Measurements from ENCODE around the gene ATP23. TPM values are rescaled to one million over a fixed set of nuclear protein-coding genes. Genes with fewer than 3 reads are reported as not detected.

Gene ATP23
- total RNA-seq, 1 donor from 2014 or later, result 3.4 TPM

DNA sequence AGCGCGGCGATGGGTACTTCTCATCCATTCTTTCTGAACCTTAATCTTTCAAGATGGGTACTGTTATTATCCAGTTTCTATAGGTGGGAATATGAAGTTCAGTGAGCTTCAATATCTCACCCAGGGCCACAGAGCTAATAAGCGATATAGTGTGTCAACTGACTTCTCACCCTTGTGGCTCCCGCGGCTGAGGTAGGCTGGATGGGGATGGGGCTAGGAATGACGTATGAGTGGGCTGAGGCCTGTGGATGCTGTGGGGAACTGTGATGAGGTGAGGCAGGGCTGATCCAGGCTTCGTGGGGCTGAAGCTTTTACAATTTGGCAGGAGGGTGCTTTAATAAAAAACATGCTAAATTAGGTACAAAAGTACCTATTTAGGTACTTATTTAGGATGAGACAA is 32.9 kb upstream of the ATP23 start:
- H3K4me1 Mint-ChIP-seq (ENCODE audit: low read depth, unreplicated experiment), result no peaks in the 10 kb centered on the region
- H3K9me3 ChIP-seq (ENCODE audit: insufficient read depth, low read depth, low read length), result no peaks in the 10 kb centered on the region
- no peak overlapping the region for H3K4me2 ChIP-seq (ENCODE audit: low read length)
- H3K27me3 ChIP-seq (ENCODE audit: insufficient read depth, low read length), result peaks cover 8% of the 10 kb centered on the region
- no peak overlapping the region for H3K9ac ChIP-seq (ENCODE audit: low read length)
- no peak for TF ChIP-seq EZH2 (IDR thresholded peaks at IDR 0.05; ENCODE audit: insufficient read depth, low read length)
- no peak overlapping the region for H3K4me3 Mint-ChIP-seq (ENCODE audit: unreplicated experiment)
- H3K27me3 Mint-ChIP-seq (ENCODE audit: low read depth, unreplicated experiment), result peaks cover 8% of the 10 kb centered on the region
- no peaks in the 10 kb centered on the region for H3K36me3 Mint-ChIP-seq (ENCODE audit: low read depth, unreplicated experiment)
- H3K27ac ChIP-seq (ENCODE audit: low read depth, low read length), result no peak overlapping the region
- no peak overlapping the region for H3K27ac Mint-ChIP-seq (ENCODE audit: unreplicated experiment)
- no peaks in the 10 kb centered on the region for H3K79me2 ChIP-seq (ENCODE audit: insufficient read depth, low read length)
- FAIRE-seq, result no peak
- H3K4me3 ChIP-seq (ENCODE audit: insufficient read depth, low read depth, low read length), result no peak overlapping the region
- H2AFZ ChIP-seq (ENCODE audit: low read depth, low read length), result no peak overlapping the region
- H3K9me3 Mint-ChIP-seq (ENCODE audit: unreplicated experiment), result no peaks in the 10 kb centered on the region
- no peaks in the 10 kb centered on the region for H3K36me3 ChIP-seq (ENCODE audit: insufficient read depth, low read length)
- H4K20me1 ChIP-seq (ENCODE audit: insufficient read depth, low read length), result no peaks in the 10 kb centered on the region
- no peaks in the 10 kb centered on the region for H3K4me1 ChIP-seq (ENCODE audit: insufficient read depth, low read length)
- no peak for DNase-seq (ENCODE audit: low read depth)

DNA sequence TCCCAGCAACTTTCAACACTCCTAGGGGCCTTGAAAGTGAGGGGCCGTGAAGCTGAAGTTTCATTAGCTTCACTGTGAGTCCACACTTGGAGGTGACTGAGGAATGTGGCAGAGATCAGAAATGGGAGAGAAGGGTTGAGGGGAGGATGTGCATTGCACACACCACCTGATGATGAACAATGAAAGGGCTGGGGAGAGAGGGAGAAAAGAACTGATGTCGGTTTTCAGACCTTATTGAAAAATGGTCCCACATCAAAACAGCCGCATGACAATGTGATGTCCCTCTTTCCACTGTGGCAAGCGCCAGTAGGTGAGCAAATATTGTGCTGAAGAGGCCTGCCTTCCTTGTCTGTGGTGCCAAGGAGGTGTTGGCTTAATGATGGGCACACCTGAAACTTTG is 32.3 kb upstream of the ATP23 start:
- DNase-seq (ENCODE audit: low read depth) (no peak), FAIRE-seq (no peak)
- peaks cover 8% of the 10 kb centered on the region for H3K27me3 Mint-ChIP-seq (ENCODE audit: low read depth, unreplicated experiment)
- no peaks in the 10 kb centered on the region for H3K36me3 Mint-ChIP-seq (ENCODE audit: low read depth, unreplicated experiment)
- no peaks in the 10 kb centered on the region for H4K20me1 ChIP-seq (ENCODE audit: insufficient read depth, low read length)
- H3K4me1 ChIP-seq (ENCODE audit: insufficient read depth, low read length), result no peaks in the 10 kb centered on the region
- H3K36me3 ChIP-seq (ENCODE audit: insufficient read depth, low read length), result no peaks in the 10 kb centered on the region
- no peak overlapping the region for H3K4me2 ChIP-seq (ENCODE audit: low read length)
- TF ChIP-seq, protein P1, sequence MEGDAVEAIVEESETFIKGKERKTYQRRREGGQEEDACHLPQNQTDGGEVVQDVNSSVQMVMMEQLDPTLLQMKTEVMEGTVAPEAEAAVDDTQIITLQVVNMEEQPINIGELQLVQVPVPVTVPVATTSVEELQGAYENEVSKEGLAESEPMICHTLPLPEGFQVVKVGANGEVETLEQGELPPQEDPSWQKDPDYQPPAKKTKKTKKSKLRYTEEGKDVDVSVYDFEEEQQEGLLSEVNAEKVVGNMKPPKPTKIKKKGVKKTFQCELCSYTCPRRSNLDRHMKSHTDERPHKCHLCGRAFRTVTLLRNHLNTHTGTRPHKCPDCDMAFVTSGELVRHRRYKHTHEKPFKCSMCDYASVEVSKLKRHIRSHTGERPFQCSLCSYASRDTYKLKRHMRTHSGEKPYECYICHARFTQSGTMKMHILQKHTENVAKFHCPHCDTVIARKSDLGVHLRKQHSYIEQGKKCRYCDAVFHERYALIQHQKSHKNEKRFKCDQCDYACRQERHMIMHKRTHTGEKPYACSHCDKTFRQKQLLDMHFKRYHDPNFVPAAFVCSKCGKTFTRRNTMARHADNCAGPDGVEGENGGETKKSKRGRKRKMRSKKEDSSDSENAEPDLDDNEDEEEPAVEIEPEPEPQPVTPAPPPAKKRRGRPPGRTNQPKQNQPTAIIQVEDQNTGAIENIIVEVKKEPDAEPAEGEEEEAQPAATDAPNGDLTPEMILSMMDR (IDR thresholded peaks at IDR 0.05; ENCODE audit: insufficient read depth, low read depth, low read length), result no peak
- no peak for TF ChIP-seq EZH2 (IDR thresholded peaks at IDR 0.05; ENCODE audit: insufficient read depth, low read length)
- no peaks in the 10 kb centered on the region for H3K9me3 Mint-ChIP-seq (ENCODE audit: unreplicated experiment)
- no peaks in the 10 kb centered on the region for H3K9me3 ChIP-seq (ENCODE audit: insufficient read depth, low read depth, low read length)
- H3K9ac ChIP-seq (ENCODE audit: low read length), result no peak overlapping the region
- no peaks in the 10 kb centered on the region for H3K4me1 Mint-ChIP-seq (ENCODE audit: low read depth, unreplicated experiment)
- peaks cover 8% of the 10 kb centered on the region for H3K27me3 ChIP-seq (ENCODE audit: insufficient read depth, low read length)
- no peak overlapping the region for H3K4me3 ChIP-seq (ENCODE audit: insufficient read depth, low read depth, low read length)
- H3K4me3 Mint-ChIP-seq (ENCODE audit: unreplicated experiment), result no peak overlapping the region
- no peaks in the 10 kb centered on the region for H3K79me2 ChIP-seq (ENCODE audit: insufficient read depth, low read length)
- H2AFZ ChIP-seq (ENCODE audit: low read depth, low read length), result no peak overlapping the region
- no peak overlapping the region for H3K27ac ChIP-seq (ENCODE audit: low read depth, low read length)
- H3K27ac Mint-ChIP-seq (ENCODE audit: unreplicated experiment), result no peak overlapping the region

GRCh38 chr12:57909611-57910010 is 31.8 kb upstream of the ATP23 start:
- peaks cover 14% of the 10 kb centered on the region for H3K27me3 Mint-ChIP-seq (ENCODE audit: low read depth, unreplicated experiment)
- no peak for FAIRE-seq
- Histone ChIP-seq H3K9ac (ENCODE audit: low read length) (no peak overlapping the region), H3K9me3 (ENCODE audit: insufficient read depth, low read depth, low read length) (no peaks in the 10 kb centered on the region), H3K4me3 (ENCODE audit: insufficient read depth, low read depth, low read length) (no peak overlapping the region), H4K20me1 (ENCODE audit: insufficient read depth, low read length) (no peaks in the 10 kb centered on the region), H2AFZ (ENCODE audit: low read depth, low read length) (no peak overlapping the region), H3K4me2 (ENCODE audit: low read length) (no peak overlapping the region), H3K27me3 (ENCODE audit: insufficient read depth, low read length) (peaks cover 9% of the 10 kb centered on the region), H3K27ac (ENCODE audit: low read depth, low read length) (no peak overlapping the region), H3K79me2 (ENCODE audit: insufficient read depth, low read length) (no peaks in the 10 kb centered on the region), H3K4me1 (ENCODE audit: insufficient read depth, low read length) (no peaks in the 10 kb centered on the region), H3K36me3 (ENCODE audit: insufficient read depth, low read length) (no peaks in the 10 kb centered on the region)
- H3K36me3 Mint-ChIP-seq (ENCODE audit: low read depth, unreplicated experiment), result no peaks in the 10 kb centered on the region
- H3K9me3 Mint-ChIP-seq (ENCODE audit: unreplicated experiment), result no peaks in the 10 kb centered on the region
- no peak overlapping the region for H3K4me3 Mint-ChIP-seq (ENCODE audit: unreplicated experiment)
- H3K4me1 Mint-ChIP-seq (ENCODE audit: low read depth, unreplicated experiment), result no peaks in the 10 kb centered on the region
- H3K27ac Mint-ChIP-seq (ENCODE audit: unreplicated experiment), result no peak overlapping the region
- no peak for DNase-seq (ENCODE audit: low read depth)
- TF ChIP-seq EZH2 (IDR thresholded peaks at IDR 0.05; ENCODE audit: insufficient read depth, low read length), result no peak
- TF ChIP-seq, protein P1 (IDR thresholded peaks at IDR 0.05; ENCODE audit: insufficient read depth, low read depth, low read length), result no peak

Data from astrocyte (in vitro differentiated cells and primary cell).